Neural progenitor cell (in vitro differentiated cells): ENCODE results near the gene EMILIN1. TPM values are rescaled to one million over a fixed set of nuclear protein-coding genes. Genes with fewer than 3 reads are reported as not detected.
"Not testable (repeated sequence)": the region's sequence is repeated elsewhere in the genome, so short reads cannot be mapped to it uniquely, and the experiment has no call there.

Source experiments
- DNase-seq: peaks from one replicate; pipeline ENCODE4 v3.0.0-alpha.2; 2016; ENCODE audit warnings: low spot score
- H2AFZ ChIP-seq: fragments of 200-600 bp; sonication (generic); replicated peaks from 2 replicates; pipeline ENCODE4 v1.6.1; 2016; ENCODE audit warnings: antibody characterized with exemption
- H3F3A ChIP-seq: fragments of 200-600 bp; sonication (generic); 2 replicates; pipeline ENCODE4 v1.6.1; 2016; ENCODE audit warnings: antibody characterized with exemption, low read depth
- H3K27ac ChIP-seq: fragments of 200-600 bp; sonication (generic); 2 replicates; pipeline ENCODE4 v1.5.1; 2016; ENCODE audit warnings: mild to moderate bottlenecking
- H3K27me3 ChIP-seq: fragments of 200-600 bp; sonication (generic); 2 replicates; pipeline ENCODE4 v1.6.1; 2016; ENCODE audit warnings: mild to moderate bottlenecking, moderate library complexity
- H3K36me3 ChIP-seq: fragments of 200-600 bp; sonication (generic); 2 replicates; pipeline ENCODE4 v1.5.1; 2016
- H3K4me1 ChIP-seq: fragments of 200-600 bp; sonication (generic); 2 replicates; pipeline ENCODE4 v1.6.1; 2016; ENCODE audit warnings: mixed run types
- H3K4me2 ChIP-seq: fragments of 200-600 bp; sonication (generic); 2 replicates; pipeline ENCODE4 v1.6.1; 2016
- H3K4me3 ChIP-seq: fragments of 200-600 bp; sonication (generic); 2 replicates; pipeline ENCODE4 v1.5.1; 2016
- H3K79me2 ChIP-seq: fragments of 200-600 bp; sonication (generic); 2 replicates; pipeline ENCODE4 v1.6.1; 2016; ENCODE audit warnings: low read depth
- H3K9ac ChIP-seq: fragments of 200-600 bp; sonication (generic); 2 replicates; pipeline ENCODE4 v1.6.1; 2016
- H3K9me3 ChIP-seq: fragments of 200-600 bp; sonication (generic); 2 replicates; pipeline ENCODE4 v1.5.1; 2016; ENCODE audit warnings: low read depth
- H4K20me1 ChIP-seq: fragments of 200-600 bp; sonication (generic); 2 replicates; pipeline ENCODE4 v1.6.1; 2016; ENCODE audit warnings: low read depth
- H3K27ac Mint-ChIP-seq: 3 replicates; pipeline ENCODE4 v1.8.0; 2021; ENCODE audit warnings: mixed read lengths
- H3K27me3 Mint-ChIP-seq: 2 replicates; pipeline ENCODE4 v1.8.0; 2022; ENCODE audit warnings: low read depth, mild to moderate bottlenecking, inconsistent platforms, moderate library complexity, mixed read lengths; ENCODE audit not compliant: insufficient read depth
- H3K36me3 Mint-ChIP-seq: 3 replicates; pipeline ENCODE4 v1.8.0; 2021; ENCODE audit warnings: mixed read lengths
- H3K4me1 Mint-ChIP-seq: 3 replicates; pipeline ENCODE4 v1.8.0; 2021; ENCODE audit warnings: mixed read lengths
- H3K4me3 Mint-ChIP-seq: 3 replicates; pipeline ENCODE4 v1.8.0; 2021; ENCODE audit warnings: mild to moderate bottlenecking, moderate library complexity, mixed read lengths
- H3K9me3 Mint-ChIP-seq: 3 replicates; pipeline ENCODE4 v1.8.0; 2020; ENCODE audit warnings: mixed read lengths
- CTCF ChIP-seq: fragments of 200-600 bp; sonication (generic); IDR thresholded peaks from 2 replicates; pipeline ENCODE4 v1.5.1; 2017; ENCODE audit warnings: antibody characterized with exemption, mild to moderate bottlenecking
- EZH2 ChIP-seq: fragments of 200-600 bp; sonication (generic); IDR thresholded peaks from 2 replicates; pipeline ENCODE4 v1.6.1; 2017; ENCODE audit warnings: antibody characterized with exemption, mild to moderate bottlenecking, moderate library complexity
- EZH2phosphoT487 ChIP-seq: fragments of 200-600 bp; sonication (generic); IDR thresholded peaks from 2 replicates; pipeline ENCODE4 v1.6.1; 2017; ENCODE audit warnings: antibody characterized with exemption
- total RNA-seq: library from RNA; depleted of rRNA; stranded (reverse); fragments of >200 nt; gene quantifications from 2 replicates; pipeline ENCODE4 v1.2.3, GENCODE V29; 2015; ENCODE audit warnings: low replicate concordance

Gene EMILIN1
- total RNA-seq, 1 donor from 2014 or later: 0.15 TPM

- no peaks in the 10 kb centered on the region for H3K9me3 Mint-ChIP-seq
- H3K27ac Mint-ChIP-seq: no peak overlapping the region
- Histone ChIP-seq H3K36me3 (no peaks in the 10 kb centered on the region), H3K9me3 (no peaks in the 10 kb centered on the region), H3K4me1 (peaks cover 19% of the 10 kb centered on the region), H3K27ac (no peak overlapping the region), H3K79me2 (peaks cover 20% of the 10 kb centered on the region), H3K4me2 (no peak overlapping the region), H3F3A (peaks cover 24% of the 10 kb centered on the region), H2AFZ (no peak overlapping the region), H3K4me3 (no peak overlapping the region), H4K20me1 (peaks cover 6% of the 10 kb centered on the region), H3K9ac (no peak overlapping the region), H3K27me3 (no peaks in the 10 kb centered on the region)
- H3K27me3 Mint-ChIP-seq: peaks cover 2% of the 10 kb centered on the region
- H3K36me3 Mint-ChIP-seq: peaks cover 15% of the 10 kb centered on the region
- no peak for DNase-seq
- H3K4me1 Mint-ChIP-seq: peaks cover 67% of the 10 kb centered on the region
- peak overlapping the region; percentile 2 for H3K4me3 Mint-ChIP-seq
- TF ChIP-seq EZH2 (no peak), CTCF (no peak)
Observed at GRCh38 chr2:27073782-27074181, 4.6 kb upstream of the EMILIN1 start.

GRCh38 chr2:27074738-27075565, 3.5 kb upstream of the EMILIN1 start:
- Mint-ChIP-seq H3K36me3 (peaks cover 4% of the 10 kb centered on the region), H3K4me3 (peak overlapping the region; percentile 36)

GRCh38 chr2:27075566-27075871, 2.9 kb upstream of the EMILIN1 start:
- not testable (repeated sequence) for H3K4me3 Mint-ChIP-seq

More at GRCh38 chr2:27074738-27075565, 3.5 kb upstream of the EMILIN1 start:
- no peak overlapping the region for H2AFZ ChIP-seq
- H3K4me2 ChIP-seq: no peak overlapping the region
- H3K4me1 ChIP-seq: peaks cover 22% of the 10 kb centered on the region
- no peak overlapping the region for H3K9ac ChIP-seq
- DNase-seq: no peak
- TF ChIP-seq CTCF (no peak), EZH2 (no peak), EZH2phosphoT487 (no peak)
- Mint-ChIP-seq H3K4me1 (peaks cover 62% of the 10 kb centered on the region), H3K27ac (peak overlapping the region; percentile 30), H3K27me3 (peaks cover 2% of the 10 kb centered on the region), H3K9me3 (no peaks in the 10 kb centered on the region)
- H3F3A ChIP-seq: peaks cover 24% of the 10 kb centered on the region
- H3K27me3 ChIP-seq: no peaks in the 10 kb centered on the region
- H3K4me3 ChIP-seq: no peak overlapping the region
- H3K79me2 ChIP-seq: peaks cover 14% of the 10 kb centered on the region
- H4K20me1 ChIP-seq: peaks cover 6% of the 10 kb centered on the region
- no peaks in the 10 kb centered on the region for H3K36me3 ChIP-seq
- H3K9me3 ChIP-seq: no peaks in the 10 kb centered on the region
- H3K27ac ChIP-seq: no peak overlapping the region

GRCh38 chr2:27076323-27076722, 2.1 kb upstream of the EMILIN1 start:
- no peaks in the 10 kb centered on the region for H3K9me3 Mint-ChIP-seq
- Histone ChIP-seq H3K36me3 (no peaks in the 10 kb centered on the region), H3K27ac (no peak overlapping the region), H3K9ac (no peak overlapping the region), H3K4me3 (no peak overlapping the region), H3K79me2 (peaks cover under 1% of the 10 kb centered on the region), H3K27me3 (no peaks in the 10 kb centered on the region), H2AFZ (no peak overlapping the region), H3F3A (peaks cover 21% of the 10 kb centered on the region), H3K4me1 (peaks cover 16% of the 10 kb centered on the region), H3K9me3 (no peaks in the 10 kb centered on the region), H4K20me1 (no peaks in the 10 kb centered on the region), H3K4me2 (no peak overlapping the region)
- H3K4me3 Mint-ChIP-seq: peak overlapping the region; percentile 1
- peaks cover 2% of the 10 kb centered on the region for H3K27me3 Mint-ChIP-seq
- TF ChIP-seq EZH2 (no peak), CTCF (no peak), EZH2phosphoT487 (no peak)
- H3K27ac Mint-ChIP-seq: no peak overlapping the region
- peaks cover 61% of the 10 kb centered on the region for H3K4me1 Mint-ChIP-seq
- no peaks in the 10 kb centered on the region for H3K36me3 Mint-ChIP-seq
- no peak for DNase-seq

More at GRCh38 chr2:27075566-27075871, 2.9 kb upstream of the EMILIN1 start:
- H3K79me2 ChIP-seq, H3K9ac ChIP-seq, H3K36me3 ChIP-seq, H3K9me3 ChIP-seq, DNase-seq, H3K27ac Mint-ChIP-seq, H2AFZ ChIP-seq, H4K20me1 ChIP-seq, H3K27ac ChIP-seq, H3K36me3 Mint-ChIP-seq, H3K4me3 ChIP-seq, H3K9me3 Mint-ChIP-seq, H3K4me2 ChIP-seq, H3K27me3 Mint-ChIP-seq, H3K27me3 ChIP-seq: not testable (repeated sequence)
- peaks cover 18% of the 10 kb centered on the region for H3K4me1 ChIP-seq
- H3F3A ChIP-seq: peaks cover 20% of the 10 kb centered on the region
- peaks cover 61% of the 10 kb centered on the region for H3K4me1 Mint-ChIP-seq
